HepG2 (cell line): ENCODE measurements around the gene PLCD4. TPM values are rescaled to one million over a fixed set of nuclear protein-coding genes. Genes with fewer than 3 reads are reported as not detected.

ENCODE experiments used
- HNF4A ChIP-seq: sonication (generic); formaldehyde crosslinking; IDR thresholded peaks from 2 replicates; pipeline ENCODE4 v1.4.0; 2020; ENCODE audit warnings: missing genetic modification reagents
- MEIS1 ChIP-seq: sonication (generic); formaldehyde crosslinking; IDR thresholded peaks from 2 replicates; pipeline ENCODE4 v1.9.0; 2021; ENCODE audit warnings: mild to moderate bottlenecking, missing genetic modification reagents, moderate library complexity, borderline replicate concordance
- MXD4 ChIP-seq: IDR thresholded peaks from 2 replicates; pipeline ENCODE4 v1.6.1; 2016; ENCODE audit warnings: mild to moderate bottlenecking, missing biosample characterization, missing genetic modification reagents
- MXI1 ChIP-seq: IDR thresholded peaks from 3 replicates; pipeline ENCODE4 v1.6.1; 2012; ENCODE audit warnings: low read depth, low read length, inconsistent platforms, borderline replicate concordance
- SAFB2 ChIP-seq: sonication (generic); formaldehyde crosslinking; IDR thresholded peaks from 2 replicates; pipeline ENCODE4 v1.5.1; 2020; ENCODE audit warnings: missing genetic modification reagents, low read depth, mild to moderate bottlenecking, borderline replicate concordance
- SOX5 ChIP-seq: IDR thresholded peaks from 2 replicates; pipeline ENCODE4 v1.6.1; 2016; ENCODE audit warnings: borderline replicate concordance
- SP5 ChIP-seq: IDR thresholded peaks from 2 replicates; pipeline ENCODE4 v1.6.1; 2016; ENCODE audit warnings: low read depth, borderline replicate concordance
- TOE1 ChIP-seq: sonication (generic); formaldehyde crosslinking; IDR thresholded peaks from 2 replicates; pipeline ENCODE4 v1.4.0; 2020; ENCODE audit warnings: mild to moderate bottlenecking, missing genetic modification reagents
- polyA plus RNA-seq, 8 experiments: library from polyadenylated mRNA; depleted of rRNA in 3 of 8; stranded (reverse) in 7 of 8; unstranded in 1 of 8; fragments of >200 nt; fragmentation: Illumina TruSeq in 4 of 8; extraction: Trizol in 4 of 8; gene quantifications; 2 replicates each; pipeline versions ENCODE4 v1.2.1 to v1.2.3, GENCODE V29; 2011 to 2016; ENCODE audit warnings: low read depth in 4 of 8, missing spikeins in 1 of 8, mixed read lengths in 1 of 8; ENCODE audit not compliant: insufficient read depth in 1 of 8
- total RNA-seq, 5 experiments: library from RNA; depleted of rRNA; stranded (reverse); fragments of >200 nt; fragmentation: Illumina TruSeq; extraction: Trizol; gene quantifications; 2 replicates each; pipeline ENCODE4 v1.2.3, GENCODE V29; 2016; ENCODE audit warnings: low read depth in 1 of 5
- TF ChIP-seq, protein P1 (sequence below): sonication (generic); formaldehyde crosslinking; IDR thresholded peaks from 2 replicates; pipeline ENCODE4 v1.4.0; 2020; ENCODE audit warnings: missing genetic modification reagents
- TF ChIP-seq, protein P2 (sequence below): sonication (generic); formaldehyde crosslinking; IDR thresholded peaks from 2 replicates; pipeline ENCODE4 v1.4.0; 2020; ENCODE audit warnings: missing genetic modification reagents
- TF ChIP-seq, protein P3 (sequence below): sonication (generic); formaldehyde crosslinking; IDR thresholded peaks from 2 replicates; pipeline ENCODE4 v1.4.0; 2020; ENCODE audit warnings: mild to moderate bottlenecking, missing genetic modification reagents
- TF ChIP-seq, protein P4 (sequence below): sonication (generic); formaldehyde crosslinking; IDR thresholded peaks from 2 replicates; pipeline ENCODE4 v1.5.0; 2020; ENCODE audit warnings: mild to moderate bottlenecking, missing genetic modification reagents, borderline replicate concordance
- TF ChIP-seq, protein P5 (sequence below): sonication (generic); formaldehyde crosslinking; IDR thresholded peaks from 2 replicates; pipeline ENCODE4 v1.5.0; 2020; ENCODE audit warnings: missing genetic modification reagents

PLCD4 gene
- total and polyA plus RNA-seq, 2 of the 13 experiments (the other 11 are each of a cell fraction or from before 2014, with no cell fraction given): 0.26 TPM; not detected in 1

DNA sequence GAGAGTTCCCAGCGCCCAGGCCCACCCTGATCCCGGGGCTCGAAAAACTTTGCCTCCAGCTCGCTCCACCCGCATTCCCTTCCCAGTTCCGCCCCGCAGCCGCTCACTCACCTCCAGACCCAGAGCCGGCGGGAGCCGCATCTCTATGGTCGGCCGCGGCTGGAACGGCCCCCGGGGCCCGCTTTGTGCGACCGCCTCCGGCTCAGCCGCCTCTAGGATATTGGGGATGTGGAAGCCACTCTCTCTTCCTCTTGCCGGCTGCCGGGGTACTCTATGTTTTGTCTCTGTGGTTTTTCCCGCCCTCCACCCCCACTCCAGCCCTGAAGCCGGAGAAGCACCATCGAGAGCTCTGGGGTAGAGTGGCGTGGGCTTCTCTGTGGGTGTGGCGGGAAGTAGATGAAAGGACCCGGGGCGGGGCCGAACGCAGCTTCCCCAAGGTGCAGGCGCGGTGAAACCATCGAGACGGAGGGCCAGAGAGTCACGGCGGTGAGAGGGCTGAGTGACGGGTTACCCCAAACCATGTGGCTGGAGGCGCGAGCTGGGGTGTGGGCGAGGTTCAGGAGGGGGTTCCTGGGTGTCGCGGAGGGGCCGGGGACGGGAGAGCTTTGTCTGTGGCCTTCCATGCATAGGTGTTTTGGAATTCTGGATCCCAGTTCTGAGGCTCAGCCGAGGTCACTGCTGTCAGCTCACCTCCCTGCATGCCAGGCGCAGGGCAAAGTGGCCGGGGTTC lies 51.7 kb downstream of the PLCD4 start, which contains the start of the genes BCS1L and ZNF142 (continued):
- TF ChIP-seq, protein P1, sequence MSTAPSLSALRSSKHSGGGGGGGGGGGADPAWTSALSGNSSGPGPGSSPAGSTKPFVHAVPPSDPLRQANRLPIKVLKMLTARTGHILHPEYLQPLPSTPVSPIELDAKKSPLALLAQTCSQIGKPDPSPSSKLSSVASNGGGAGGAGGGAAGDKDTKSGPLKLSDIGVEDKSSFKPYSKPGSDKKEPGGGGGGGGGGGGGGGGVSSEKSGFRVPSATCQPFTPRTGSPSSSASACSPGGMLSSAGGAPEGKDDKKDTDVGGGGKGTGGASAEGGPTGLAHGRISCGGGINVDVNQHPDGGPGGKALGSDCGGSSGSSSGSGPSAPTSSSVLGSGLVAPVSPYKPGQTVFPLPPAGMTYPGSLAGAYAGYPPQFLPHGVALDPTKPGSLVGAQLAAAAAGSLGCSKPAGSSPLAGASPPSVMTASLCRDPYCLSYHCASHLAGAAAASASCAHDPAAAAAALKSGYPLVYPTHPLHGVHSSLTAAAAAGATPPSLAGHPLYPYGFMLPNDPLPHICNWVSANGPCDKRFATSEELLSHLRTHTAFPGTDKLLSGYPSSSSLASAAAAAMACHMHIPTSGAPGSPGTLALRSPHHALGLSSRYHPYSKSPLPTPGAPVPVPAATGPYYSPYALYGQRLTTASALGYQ: peak; percentile 80; the same call in 1 of the 2 replicates
- TF ChIP-seq, protein P2, sequence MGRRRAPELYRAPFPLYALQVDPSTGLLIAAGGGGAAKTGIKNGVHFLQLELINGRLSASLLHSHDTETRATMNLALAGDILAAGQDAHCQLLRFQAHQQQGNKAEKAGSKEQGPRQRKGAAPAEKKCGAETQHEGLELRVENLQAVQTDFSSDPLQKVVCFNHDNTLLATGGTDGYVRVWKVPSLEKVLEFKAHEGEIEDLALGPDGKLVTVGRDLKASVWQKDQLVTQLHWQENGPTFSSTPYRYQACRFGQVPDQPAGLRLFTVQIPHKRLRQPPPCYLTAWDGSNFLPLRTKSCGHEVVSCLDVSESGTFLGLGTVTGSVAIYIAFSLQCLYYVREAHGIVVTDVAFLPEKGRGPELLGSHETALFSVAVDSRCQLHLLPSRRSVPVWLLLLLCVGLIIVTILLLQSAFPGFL (CRISPR knock-in tag): no peak
- TF ChIP-seq SOX5 (CRISPR knock-in tag): no peak
- TF ChIP-seq, protein P3, sequence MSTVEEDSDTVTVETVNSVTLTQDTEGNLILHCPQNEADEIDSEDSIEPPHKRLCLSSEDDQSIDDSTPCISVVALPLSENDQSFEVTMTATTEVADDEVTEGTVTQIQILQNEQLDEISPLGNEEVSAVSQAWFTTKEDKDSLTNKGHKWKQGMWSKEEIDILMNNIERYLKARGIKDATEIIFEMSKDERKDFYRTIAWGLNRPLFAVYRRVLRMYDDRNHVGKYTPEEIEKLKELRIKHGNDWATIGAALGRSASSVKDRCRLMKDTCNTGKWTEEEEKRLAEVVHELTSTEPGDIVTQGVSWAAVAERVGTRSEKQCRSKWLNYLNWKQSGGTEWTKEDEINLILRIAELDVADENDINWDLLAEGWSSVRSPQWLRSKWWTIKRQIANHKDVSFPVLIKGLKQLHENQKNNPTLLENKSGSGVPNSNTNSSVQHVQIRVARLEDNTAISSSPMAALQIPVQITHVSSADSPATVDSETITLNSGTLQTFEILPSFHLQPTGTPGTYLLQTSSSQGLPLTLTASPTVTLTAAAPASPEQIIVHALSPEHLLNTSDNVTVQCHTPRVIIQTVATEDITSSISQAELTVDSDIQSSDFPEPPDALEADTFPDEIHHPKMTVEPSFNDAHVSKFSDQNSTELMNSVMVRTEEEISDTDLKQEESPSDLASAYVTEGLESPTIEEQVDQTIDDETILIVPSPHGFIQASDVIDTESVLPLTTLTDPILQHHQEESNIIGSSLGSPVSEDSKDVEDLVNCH (CRISPR knock-in tag): no peak
- TF ChIP-seq, protein P4, sequence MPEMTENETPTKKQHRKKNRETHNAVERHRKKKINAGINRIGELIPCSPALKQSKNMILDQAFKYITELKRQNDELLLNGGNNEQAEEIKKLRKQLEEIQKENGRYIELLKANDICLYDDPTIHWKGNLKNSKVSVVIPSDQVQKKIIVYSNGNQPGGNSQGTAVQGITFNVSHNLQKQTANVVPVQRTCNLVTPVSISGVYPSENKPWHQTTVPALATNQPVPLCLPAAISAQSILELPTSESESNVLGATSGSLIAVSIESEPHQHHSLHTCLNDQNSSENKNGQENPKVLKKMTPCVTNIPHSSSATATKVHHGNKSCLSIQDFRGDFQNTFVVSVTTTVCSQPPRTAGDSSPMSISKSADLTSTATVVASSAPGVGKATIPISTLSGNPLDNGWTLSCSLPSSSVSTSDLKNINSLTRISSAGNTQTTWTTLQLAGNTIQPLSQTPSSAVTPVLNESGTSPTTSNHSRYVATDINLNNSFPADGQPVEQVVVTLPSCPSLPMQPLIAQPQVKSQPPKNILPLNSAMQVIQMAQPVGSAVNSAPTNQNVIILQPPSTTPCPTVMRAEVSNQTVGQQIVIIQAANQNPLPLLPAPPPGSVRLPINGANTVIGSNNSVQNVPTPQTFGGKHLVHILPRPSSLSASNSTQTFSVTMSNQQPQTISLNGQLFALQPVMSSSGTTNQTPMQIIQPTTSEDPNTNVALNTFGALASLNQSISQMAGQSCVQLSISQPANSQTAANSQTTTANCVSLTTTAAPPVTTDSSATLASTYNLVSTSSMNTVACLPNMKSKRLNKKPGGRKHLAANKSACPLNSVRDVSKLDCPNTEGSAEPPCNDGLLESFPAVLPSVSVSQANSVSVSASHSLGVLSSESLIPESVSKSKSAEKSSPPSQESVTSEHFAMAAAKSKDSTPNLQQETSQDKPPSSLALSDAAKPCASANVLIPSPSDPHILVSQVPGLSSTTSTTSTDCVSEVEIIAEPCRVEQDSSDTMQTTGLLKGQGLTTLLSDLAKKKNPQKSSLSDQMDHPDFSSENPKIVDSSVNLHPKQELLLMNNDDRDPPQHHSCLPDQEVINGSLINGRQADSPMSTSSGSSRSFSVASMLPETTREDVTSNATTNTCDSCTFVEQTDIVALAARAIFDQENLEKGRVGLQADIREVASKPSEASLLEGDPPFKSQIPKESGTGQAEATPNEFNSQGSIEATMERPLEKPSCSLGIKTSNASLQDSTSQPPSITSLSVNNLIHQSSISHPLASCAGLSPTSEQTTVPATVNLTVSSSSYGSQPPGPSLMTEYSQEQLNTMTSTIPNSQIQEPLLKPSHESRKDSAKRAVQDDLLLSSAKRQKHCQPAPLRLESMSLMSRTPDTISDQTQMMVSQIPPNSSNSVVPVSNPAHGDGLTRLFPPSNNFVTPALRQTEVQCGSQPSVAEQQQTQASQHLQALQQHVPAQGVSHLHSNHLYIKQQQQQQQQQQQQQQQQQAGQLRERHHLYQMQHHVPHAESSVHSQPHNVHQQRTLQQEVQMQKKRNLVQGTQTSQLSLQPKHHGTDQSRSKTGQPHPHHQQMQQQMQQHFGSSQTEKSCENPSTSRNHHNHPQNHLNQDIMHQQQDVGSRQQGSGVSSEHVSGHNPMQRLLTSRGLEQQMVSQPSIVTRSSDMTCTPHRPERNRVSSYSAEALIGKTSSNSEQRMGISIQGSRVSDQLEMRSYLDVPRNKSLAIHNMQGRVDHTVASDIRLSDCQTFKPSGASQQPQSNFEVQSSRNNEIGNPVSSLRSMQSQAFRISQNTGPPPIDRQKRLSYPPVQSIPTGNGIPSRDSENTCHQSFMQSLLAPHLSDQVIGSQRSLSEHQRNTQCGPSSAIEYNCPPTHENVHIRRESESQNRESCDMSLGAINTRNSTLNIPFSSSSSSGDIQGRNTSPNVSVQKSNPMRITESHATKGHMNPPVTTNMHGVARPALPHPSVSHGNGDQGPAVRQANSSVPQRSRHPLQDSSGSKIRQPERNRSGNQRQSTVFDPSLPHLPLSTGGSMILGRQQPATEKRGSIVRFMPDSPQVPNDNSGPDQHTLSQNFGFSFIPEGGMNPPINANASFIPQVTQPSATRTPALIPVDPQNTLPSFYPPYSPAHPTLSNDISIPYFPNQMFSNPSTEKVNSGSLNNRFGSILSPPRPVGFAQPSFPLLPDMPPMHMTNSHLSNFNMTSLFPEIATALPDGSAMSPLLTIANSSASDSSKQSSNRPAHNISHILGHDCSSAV (CRISPR knock-in tag): no peak
- TF ChIP-seq SAFB2 (CRISPR knock-in tag): no peak; the same call in 1 of the 2 replicates
- TF ChIP-seq HNF4A (CRISPR knock-in tag): 0 out of 2 replicates have a peak, but pooled peaks have one; percentile 1
- peak; percentile 96 for TF ChIP-seq MXD4 (CRISPR knock-in tag)
- TF ChIP-seq MEIS1: peak; percentile 58; the same call in 1 of the 2 replicates
- no peak; the same call in 1 of the 2 replicates for TF ChIP-seq TOE1 (CRISPR knock-in tag)
- TF ChIP-seq MXI1: peak; percentile 96; the same call in 1 of the 3 replicates
- TF ChIP-seq, protein P5, sequence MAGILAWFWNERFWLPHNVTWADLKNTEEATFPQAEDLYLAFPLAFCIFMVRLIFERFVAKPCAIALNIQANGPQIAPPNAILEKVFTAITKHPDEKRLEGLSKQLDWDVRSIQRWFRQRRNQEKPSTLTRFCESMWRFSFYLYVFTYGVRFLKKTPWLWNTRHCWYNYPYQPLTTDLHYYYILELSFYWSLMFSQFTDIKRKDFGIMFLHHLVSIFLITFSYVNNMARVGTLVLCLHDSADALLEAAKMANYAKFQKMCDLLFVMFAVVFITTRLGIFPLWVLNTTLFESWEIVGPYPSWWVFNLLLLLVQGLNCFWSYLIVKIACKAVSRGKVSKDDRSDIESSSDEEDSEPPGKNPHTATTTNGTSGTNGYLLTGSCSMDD: no peak
- TF ChIP-seq SP5 (CRISPR knock-in tag): peak; percentile 79; the same call in 1 of the 2 replicates
